Fibroblast of the aortic adventitia (primary cell): ENCODE data around the gene KPNA6. TPM values are rescaled to one million over a fixed set of nuclear protein-coding genes. Genes with fewer than 3 reads are reported as not detected.
"Not testable (repeated sequence)": the region's sequence is repeated elsewhere in the genome, so short reads cannot be mapped to it uniquely, and the experiment has no call there.

Experiments
- DNase-seq: peaks from one replicate; pipeline ENCODE4 v3.0.0-alpha.2; 2010; ENCODE audit warnings: low read depth
- H3K4me3 ChIP-seq: 2 replicates; pipeline ENCODE4 v1.5.1; 2011; ENCODE audit warnings: low read depth, mild to moderate bottlenecking, control low read depth, low read length, moderate library complexity
- CTCF ChIP-seq: IDR thresholded peaks from 2 replicates; pipeline ENCODE4 v1.5.1; 2011; ENCODE audit warnings: mild to moderate bottlenecking, low read length, control low read depth, inconsistent platforms; ENCODE audit not compliant: insufficient read depth
- total RNA-seq: library from RNA; depleted of rRNA; stranded (reverse); fragments of >200 nt; gene quantifications from 2 replicates; pipeline ENCODE4 v1.2.3, GENCODE V29; 2012; ENCODE audit warnings: low replicate concordance

Gene KPNA6
- total RNA-seq, 1 donor: 56.2 TPM

- TF ChIP-seq CTCF: no peak
- peak; percentile 82 for DNase-seq
- H3K4me3 ChIP-seq: no peak overlapping the region
Measured at GRCh38 chr1:32142446-32143301, 34.8 kb downstream of the KPNA6 start.

- H3K4me3 ChIP-seq, DNase-seq: not testable (repeated sequence)
Measured at GRCh38 chr1:32143302-32143695, 35.4 kb downstream of the KPNA6 start.

- TF ChIP-seq CTCF: no peak
- H3K4me3 ChIP-seq: no peak overlapping the region
- peak; percentile 49 for DNase-seq
Measured at GRCh38 chr1:32144033-32144432, 36.2 kb downstream of the KPNA6 start.

GRCh38 chr1:32147799-32148198 lies 39.9 kb downstream of the KPNA6 start:
- DNase-seq, H3K4me3 ChIP-seq: not testable (repeated sequence)

GRCh38 chr1:32150847-32151246 lies 43.0 kb downstream of the KPNA6 start:
- no peak for TF ChIP-seq CTCF
- DNase-seq: no peak
- no peak overlapping the region for H3K4me3 ChIP-seq

- H3K4me3 ChIP-seq: no peak overlapping the region
- TF ChIP-seq CTCF: no peak
Measured at GRCh38 chr1:32151319-32151787, 43.5 kb downstream of the KPNA6 start.

GRCh38 chr1:32159189-32159588 lies 51.3 kb downstream of the KPNA6 start:
- no peak for TF ChIP-seq CTCF
- no peak for DNase-seq
- H3K4me3 ChIP-seq: no peak overlapping the region

More at GRCh38 chr1:32151319-32151787, 43.5 kb downstream of the KPNA6 start:
- DNase-seq: peak; percentile 59

GRCh38 chr1:32163405-32163804 lies 55.5 kb downstream of the KPNA6 start:
- no peak for TF ChIP-seq CTCF
- H3K4me3 ChIP-seq: no peak overlapping the region
- no peak for DNase-seq

GRCh38 chr1:32165633-32166032 lies 57.8 kb downstream of the KPNA6 start:
- not testable (repeated sequence) for H3K4me3 ChIP-seq, DNase-seq
